ENCODE data around the gene SLC2A4RG. TPM values are rescaled to one million over a fixed set of nuclear protein-coding genes. Genes with fewer than 3 reads are reported as not detected.

Gene SLC2A4RG
- 100 to 1,000 TPM in 9 of 10 donors, 10 to 100 TPM in 1; 88.5 to 165 (median 112) TPM for polyA plus RNA-seq (ENCODE audit: insufficient read length in 10 of 10)
- long read RNA-seq, donor 1, transcript SLC2A4RG-201 (8 exons, 1,731 nt), result major isoform, 28 of 79 reads
- long read RNA-seq, donor 1, partial matches to known transcripts, result 48 of 79 reads
- long read RNA-seq, donor 1, other reads (novel, unspliced or antisense), result 0 of 79 reads
- long read RNA-seq, donor 2, transcript SLC2A4RG-201 (8 exons, 1,731 nt), result major isoform, 17 of 48 reads
- long read RNA-seq, donor 2, partial matches to known transcripts, result 31 of 48 reads
- long read RNA-seq, donor 2, other reads (novel, unspliced or antisense), result 0 of 48 reads
- long read RNA-seq, donor 3, result 0 reads
- long read RNA-seq, donor 4, transcript SLC2A4RG-201 (8 exons, 1,731 nt), result major isoform, 32 of 64 reads
- long read RNA-seq, donor 4, partial matches to known transcripts, result 32 of 64 reads
- long read RNA-seq, donor 4, other reads (novel, unspliced or antisense), result 0 of 64 reads
- long read RNA-seq, donor 5, transcript SLC2A4RG-201 (8 exons, 1,731 nt), result major isoform, 22 of 95 reads
- long read RNA-seq, donor 5, partial matches to known transcripts, result 70 of 95 reads
- long read RNA-seq, donor 5, other reads (novel, unspliced or antisense), result 0 of 95 reads
- long read RNA-seq, donor 6, transcript SLC2A4RG-201 (8 exons, 1,731 nt), result major isoform, 30 of 60 reads
- long read RNA-seq, donor 6, partial matches to known transcripts, result 23 of 60 reads
- long read RNA-seq, donor 6, other reads (novel, unspliced or antisense), result 6 of 60 reads
- long read RNA-seq, donor 7, transcript SLC2A4RG-201 (8 exons, 1,731 nt), result major isoform, 33 of 54 reads
- long read RNA-seq, donor 7, partial matches to known transcripts, result 18 of 54 reads
- long read RNA-seq, donor 7, other reads (novel, unspliced or antisense), result 0 of 54 reads
- long read RNA-seq, donor 8, transcript SLC2A4RG-201 (8 exons, 1,731 nt), result major isoform, 16 of 18 reads
- long read RNA-seq, donor 8, partial matches to known transcripts, result 0 of 18 reads
- long read RNA-seq, donor 8, other reads (novel, unspliced or antisense), result 0 of 18 reads
- long read RNA-seq, donor 9, partial matches to known transcripts, result 0 of 2 reads
- long read RNA-seq, donor 9, other reads (novel, unspliced or antisense), result 0 of 2 reads

- DNase-seq, result peak; percentile 88 to 93 (median 91)
Measured at GRCh38 chr20:63739130-63740069, at the start of gene SLC2A4RG. Gene SLC2A4RG, plus strand, starts transcription at chr20:63739776. Its CDS starts 137 bp downstream, at chr20:63739913.

- DNase-seq, result no peak
Measured at GRCh38 chr20:63690003-63690897, 49.3 kb upstream of the SLC2A4RG start.

- peak in 1 of 3 donors; percentile 32 for DNase-seq
Measured at GRCh38 chr20:63690898-63691710, 48.5 kb upstream of the SLC2A4RG start.

- peak in 1 of 3 donors; percentile 37 for DNase-seq
Measured at GRCh38 chr20:63691711-63692435, 47.7 kb upstream of the SLC2A4RG start.

- peak in 1 of 3 donors; percentile 63 for DNase-seq
Measured at GRCh38 chr20:63692436-63693082, 47.0 kb upstream of the SLC2A4RG start.

- DNase-seq, result peak in 1 of 3 donors; percentile 59
Measured at GRCh38 chr20:63693083-63693732, 46.4 kb upstream of the SLC2A4RG start.

GRCh38 chr20:63693733-63694583 is 45.6 kb upstream of the SLC2A4RG start:
- peak in 1 of 3 donors; percentile 40 for DNase-seq

- no peak for DNase-seq
Measured at GRCh38 chr20:63694584-63695423, 44.8 kb upstream of the SLC2A4RG start.

GRCh38 chr20:63695424-63696305 is 43.9 kb upstream of the SLC2A4RG start:
- DNase-seq, result peak in 1 of 3 donors; percentile 24

- peak in 1 of 3 donors; percentile 36 for DNase-seq
Measured at GRCh38 chr20:63696306-63696627, 43.3 kb upstream of the SLC2A4RG start.

GRCh38 chr20:63696628-63697356 is 42.8 kb upstream of the SLC2A4RG start, which contains the start of gene TNFRSF6B:
Gene TNFRSF6B, plus strand, starts transcription at chr20:63696652. Its CDS starts 116 bp downstream, at chr20:63696768.
- DNase-seq, result peak in 1 of 3 donors; percentile 43

- peak in 1 of 3 donors; percentile 30 for DNase-seq
Measured at GRCh38 chr20:63697357-63697867, 42.2 kb upstream of the SLC2A4RG start.

All from muscle of back (tissue), 13 donors.